ENCODE results near the gene MAP3K12.

MAP3K12 gene

GRCh38 chr12:53489242-53489864, 9.9 kb downstream of the MAP3K12 start:
- DNase-seq (ENCODE audit: low read depth): no peak
- H3K4me3 ChIP-seq (ENCODE audit: low read depth, low read length): no peak overlapping the region
- no peak for TF ChIP-seq CTCF (IDR thresholded peaks at IDR 0.05; ENCODE audit: low read depth, low read length, missing control alignments)

- no peak for TF ChIP-seq CTCF (IDR thresholded peaks at IDR 0.05; ENCODE audit: low read depth, low read length, missing control alignments)
- DNase-seq (ENCODE audit: low read depth): no peak
- H3K4me3 ChIP-seq (ENCODE audit: low read depth, low read length): no peak overlapping the region
Observed at GRCh38 chr12:53486736-53487487, 12.3 kb downstream of the MAP3K12 start.

GRCh38 chr12:53485955-53486735, 13.1 kb downstream of the MAP3K12 start:
- no peak for TF ChIP-seq CTCF (IDR thresholded peaks at IDR 0.05; ENCODE audit: low read depth, low read length, missing control alignments)
- no peak for DNase-seq (ENCODE audit: low read depth)
- H3K4me3 ChIP-seq (ENCODE audit: low read depth, low read length): no peak overlapping the region

DNA sequence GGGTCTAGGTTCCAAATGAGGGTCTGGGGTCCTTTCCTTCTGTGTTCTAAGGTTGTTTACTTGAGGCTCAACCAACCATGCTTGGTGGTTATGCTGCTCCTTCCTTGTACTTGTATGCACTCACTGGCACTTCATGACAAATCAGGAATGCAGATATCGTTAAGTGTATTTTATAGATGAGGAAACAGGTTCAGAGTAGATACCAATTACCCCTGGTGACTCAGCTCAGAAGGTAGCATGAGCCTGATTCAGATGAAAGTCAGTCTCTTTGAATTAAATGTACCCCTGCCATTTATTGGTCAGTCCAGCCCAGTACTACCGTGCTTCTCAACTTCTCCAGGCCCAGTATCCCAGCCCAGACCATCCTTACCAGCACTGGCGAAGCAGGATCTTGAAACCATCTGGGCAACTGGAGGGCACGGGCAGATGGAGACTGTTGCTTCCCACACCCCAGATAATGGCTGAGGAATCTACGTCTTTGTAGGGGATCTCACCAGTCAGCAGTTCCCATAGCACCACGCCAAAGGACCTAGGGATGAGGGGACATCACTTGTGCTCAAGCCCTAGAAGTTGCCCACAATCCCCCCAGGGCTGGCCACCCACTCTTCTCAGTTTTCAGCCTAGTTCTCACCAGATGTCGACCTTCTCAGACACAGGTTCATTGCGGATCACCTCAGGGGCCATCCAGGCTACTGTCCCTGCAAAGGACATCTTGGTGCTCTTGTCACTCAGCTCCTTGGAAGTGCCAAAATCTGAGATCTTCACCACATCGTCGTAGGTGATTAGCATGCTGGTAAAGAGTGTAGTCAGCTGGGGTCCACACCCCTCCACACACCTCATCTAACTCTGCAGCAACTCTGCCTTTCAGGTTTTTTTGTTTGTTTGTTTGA, 14.3 kb downstream of the MAP3K12 start:
- TF ChIP-seq CTCF (IDR thresholded peaks at IDR 0.05; ENCODE audit: low read depth, low read length, missing control alignments): no peak
- no peak for DNase-seq (ENCODE audit: low read depth)
- H3K4me3 ChIP-seq (ENCODE audit: low read depth, low read length): no peak overlapping the region

- no peak for TF ChIP-seq CTCF (IDR thresholded peaks at IDR 0.05; ENCODE audit: low read depth, low read length, missing control alignments)
- DNase-seq (ENCODE audit: low read depth): no peak
- no peak overlapping the region for H3K4me3 ChIP-seq (ENCODE audit: low read depth, low read length)
Observed at GRCh38 chr12:53483979-53484377, 15.3 kb downstream of the MAP3K12 start.

GRCh38 chr12:53483225-53483978, 15.9 kb downstream of the MAP3K12 start:
- no peak for DNase-seq (ENCODE audit: low read depth)
- TF ChIP-seq CTCF (IDR thresholded peaks at IDR 0.05; ENCODE audit: low read depth, low read length, missing control alignments): no peak

More at GRCh38 chr12:53483225-53483978, 15.9 kb downstream of the MAP3K12 start:
- H3K4me3 ChIP-seq (ENCODE audit: low read depth, low read length): no peak overlapping the region

All from GM12864 (cell line).